HEK293 (cell line): ENCODE results near the gene STOML1.
A peak's percentile ranks its signal among the peaks of the same experiment; 100 is the strongest.
"Not testable (repeated sequence)": the region's sequence is repeated elsewhere in the genome, so short reads cannot be mapped to it uniquely, and the experiment has no call there.

Source experiments
- CTCF ChIA-PET: fragments of 350-600 bp; formaldehyde crosslinking; extraction: SDS; loops from one replicate; lab custom pipeline; 2021; ENCODE audit warnings: antibody characterized with exemption; lab: Yijun Ruan, JAX
- POLR2A ChIA-PET: fragments of 300-600 bp; formaldehyde crosslinking; extraction: SDS; loops from one replicate; lab custom pipeline; 2020; ENCODE audit warnings: antibody characterized with exemption, inconsistent platforms; lab: Yijun Ruan, JAX
- H3K27ac ChIP-seq: fragments of 200-500 bp; sonication (Bioruptor generic); 2 replicates; pipeline ENCODE4 v1.5.1; 2014; ENCODE audit warnings: low read depth, low read length, control low read depth, inconsistent platforms; ENCODE audit errors: extremely low read depth
- H3K36me3 ChIP-seq, 2 experiments: fragments of 200-500 bp in 1 of 2; sonication (Bioruptor generic) in 1 of 2; 1 replicate in 1 of 2; 2 replicates in 1 of 2; pipeline ENCODE4 v1.5.1; 2014 to 2017; ENCODE audit warnings: inconsistent platforms in 2 of 2, low read length in 2 of 2; ENCODE audit not compliant: control insufficient read depth in 2 of 2, insufficient read depth in 1 of 2
- H3K4me1 ChIP-seq: fragments of 200-500 bp; sonication (Bioruptor generic); 2 replicates; pipeline ENCODE4 v1.5.1; 2014; ENCODE audit warnings: mild to moderate bottlenecking, low read length, inconsistent platforms; ENCODE audit not compliant: control insufficient read depth, insufficient read depth
- H3K4me3 ChIP-seq: 2 replicates; pipeline ENCODE4 v1.5.1; 2011; ENCODE audit warnings: low read depth, mild to moderate bottlenecking, control low read depth, low read length, moderate library complexity
- H3K9me3 ChIP-seq: fragments of 200-500 bp; sonication (Bioruptor generic); 2 replicates; pipeline ENCODE4 v1.5.1; 2014; ENCODE audit warnings: low read depth, low read length, inconsistent platforms; ENCODE audit not compliant: control insufficient read depth, insufficient read depth
- KLF8 ChIP-seq: fragments of 450-650 bp; formaldehyde crosslinking; IDR thresholded peaks from 2 replicates; pipeline ENCODE4 v1.5.1; 2016; ENCODE audit warnings: missing biosample characterization, missing genetic modification characterization
- KLF9 ChIP-seq: fragments of 450-650 bp; formaldehyde crosslinking; IDR thresholded peaks from 2 replicates; pipeline ENCODE4 v1.5.1; 2016; ENCODE audit warnings: missing biosample characterization, missing genetic modification characterization, low read depth
- PRDM1 ChIP-seq: fragments of 450-650 bp; formaldehyde crosslinking; IDR thresholded peaks from 2 replicates; pipeline ENCODE4; 2016; ENCODE audit warnings: missing biosample characterization, missing genetic modification characterization
- PRDM10 ChIP-seq: fragments of 450-650 bp; formaldehyde crosslinking; IDR thresholded peaks from 2 replicates; pipeline ENCODE4 v1.5.1; 2016; ENCODE audit warnings: missing biosample characterization, missing genetic modification characterization
- WT1 ChIP-seq: fragments of 450-650 bp; formaldehyde crosslinking; IDR thresholded peaks from 2 replicates; pipeline ENCODE4 v1.5.1; 2016; ENCODE audit warnings: missing biosample characterization, missing genetic modification characterization
- ZBTB17 ChIP-seq: fragments of 450-650 bp; formaldehyde crosslinking; IDR thresholded peaks from 2 replicates; pipeline ENCODE4 v1.5.1; 2016; ENCODE audit warnings: missing biosample characterization, missing genetic modification characterization
- ZFP69B ChIP-seq: fragments of 450-650 bp; formaldehyde crosslinking; IDR thresholded peaks from 2 replicates; pipeline ENCODE4 v1.5.1; 2016; ENCODE audit warnings: missing biosample characterization, missing genetic modification characterization
- ZNF114 ChIP-seq: fragments of 450-650 bp; formaldehyde crosslinking; IDR thresholded peaks from 2 replicates; pipeline ENCODE4 v1.5.0; 2017; ENCODE audit warnings: missing biosample characterization, missing genetic modification characterization
- ZNF121 ChIP-seq: fragments of 450-650 bp; formaldehyde crosslinking; IDR thresholded peaks from 2 replicates; pipeline ENCODE4 v1.5.1; 2016; ENCODE audit warnings: missing biosample characterization, missing genetic modification characterization
- ZNF157 ChIP-seq: fragments of 450-650 bp; formaldehyde crosslinking; IDR thresholded peaks from 2 replicates; pipeline ENCODE4 v1.5.1; 2016; ENCODE audit warnings: missing biosample characterization, missing genetic modification characterization
- ZNF324 ChIP-seq: fragments of 450-650 bp; formaldehyde crosslinking; IDR thresholded peaks from 2 replicates; pipeline ENCODE4 v1.5.1; 2016; ENCODE audit warnings: missing biosample characterization, missing genetic modification characterization
- ZNF423 ChIP-seq: fragments of 450-650 bp; formaldehyde crosslinking; IDR thresholded peaks from 2 replicates; pipeline ENCODE4 v1.5.1; 2016; ENCODE audit warnings: missing biosample characterization, missing genetic modification characterization
- ZNF473 ChIP-seq: fragments of 450-650 bp; formaldehyde crosslinking; IDR thresholded peaks from 2 replicates; pipeline ENCODE4 v1.5.1; 2017; ENCODE audit warnings: missing biosample characterization, missing genetic modification characterization
- ZNF654 ChIP-seq: fragments of 450-650 bp; formaldehyde crosslinking; IDR thresholded peaks from 2 replicates; pipeline ENCODE4 v1.5.1; 2016; ENCODE audit warnings: low read depth, missing biosample characterization, missing genetic modification characterization
- ZNF658 ChIP-seq: fragments of 450-650 bp; formaldehyde crosslinking; IDR thresholded peaks from 2 replicates; pipeline ENCODE4; 2016; ENCODE audit warnings: missing biosample characterization, missing genetic modification characterization
- ZSCAN23 ChIP-seq: fragments of 450-650 bp; formaldehyde crosslinking; IDR thresholded peaks from 2 replicates; pipeline ENCODE4 v1.5.1; 2016; ENCODE audit warnings: missing biosample characterization, missing genetic modification characterization
- ZXDB ChIP-seq: fragments of 450-650 bp; formaldehyde crosslinking; IDR thresholded peaks from 2 replicates; pipeline ENCODE4 v1.5.1; 2016; ENCODE audit warnings: missing biosample characterization, missing genetic modification characterization
- TF ChIP-seq, protein P1 (sequence below): fragments of 450-650 bp; IDR thresholded peaks from 2 replicates; pipeline ENCODE4 v1.5.1; 2018; ENCODE audit warnings: missing biosample characterization, missing genetic modification characterization
- TF ChIP-seq, protein P2 (sequence below): fragments of 450-650 bp; formaldehyde crosslinking; IDR thresholded peaks from 2 replicates; pipeline ENCODE4 v1.5.1; 2016; ENCODE audit warnings: missing biosample characterization, missing genetic modification characterization, borderline replicate concordance

The STOML1 gene

GRCh38 chr15:73939138-73939537, 53.0 kb downstream of the STOML1 start:
- no peaks in the 10 kb centered on the region for H3K9me3 ChIP-seq
- peaks cover 3% of the 10 kb centered on the region; the same call in 1 of the 2 replicates for H3K4me1 ChIP-seq
- no peak overlapping the region for H3K27ac ChIP-seq
- TF ChIP-seq ZBTB17 (tag by site-specific recombination) (peak; percentile 62; the same call in 1 of the 2 replicates), ZNF654 (tag by site-specific recombination) (no peak)
- ChIA-PET POLR2A (interaction anchor here (1.2 kb wide), 1 partner anchor 12 kb away, joined by 4 read pairs; no protein-coding TSS in a partner anchor), CTCF (interaction anchor here (0.6 to 6.1 kb wide), 7 partner anchors 11 to 110 kb away, joined by 3 to 39 read pairs (median 4); no protein-coding TSS in a partner anchor)
- H3K4me3 ChIP-seq: no peak overlapping the region
- H3K36me3 ChIP-seq: no peaks in the 10 kb centered on the region

GRCh38 chr15:73938516-73938915, 53.6 kb downstream of the STOML1 start:
- ChIA-PET CTCF (interaction anchor here (0.9 to 6.1 kb wide), 3 partner anchors 10 to 31 kb away, joined by 3 to 39 read pairs (median 4); no protein-coding TSS in a partner anchor), POLR2A (interaction anchor here (1.2 kb wide), 1 partner anchor 11 kb away, joined by 4 read pairs; no protein-coding TSS in a partner anchor)
- peak; percentile 59; the same call in 1 of the 2 replicates for TF ChIP-seq ZNF121 (tag by site-specific recombination)
- H3K4me3 ChIP-seq, H3K4me1 ChIP-seq, H3K9me3 ChIP-seq, H3K27ac ChIP-seq, H3K36me3 ChIP-seq: not testable (repeated sequence)

DNA sequence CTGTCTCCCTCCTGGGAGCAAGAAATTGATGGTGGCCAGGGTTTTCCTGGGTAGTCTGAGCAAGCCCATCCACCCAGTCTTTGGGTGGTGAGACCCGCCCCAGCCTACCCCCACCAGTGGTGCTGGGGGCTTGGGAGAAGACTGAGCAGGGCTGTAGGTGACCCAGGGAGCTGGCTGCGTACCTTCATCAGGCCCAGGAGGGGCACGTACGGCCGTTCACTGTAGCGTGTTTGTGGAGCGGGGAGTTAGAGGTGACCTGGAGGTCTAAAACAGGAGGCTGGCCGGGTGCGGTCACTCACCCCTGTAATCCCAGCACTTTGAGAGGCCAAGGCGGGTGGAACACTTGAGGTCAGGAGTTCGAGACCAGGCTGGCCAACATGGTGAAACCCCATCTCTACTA, 54.4 kb downstream of the STOML1 start:
- Histone ChIP-seq H3K27ac (no peak overlapping the region), H3K4me1 (peaks cover 3% of the 10 kb centered on the region; the same call in 1 of the 2 replicates), H3K4me3 (no peak overlapping the region), H3K9me3 (no peaks in the 10 kb centered on the region), H3K36me3 (no peaks in the 10 kb centered on the region)
- CTCF ChIA-PET: interaction anchor here (0.9 to 6.1 kb wide), 2 partner anchors 10 to 27 kb away, joined by 3 to 39 read pairs; no protein-coding TSS in a partner anchor
- POLR2A ChIA-PET: interaction anchor here (2.2 kb wide), 1 partner anchor 12 kb away, joined by 5 read pairs; the partner anchor contains the start of gene LOXL1
- TF ChIP-seq ZNF658 (tag by site-specific recombination) (no peak), PRDM1 (tag by site-specific recombination) (no peak), KLF9 (tag by site-specific recombination) (no peak), KLF8 (tag by site-specific recombination) (no peak), ZXDB (no peak), ZFP69B (no peak), ZNF157 (no peak)
- TF ChIP-seq, protein P1, sequence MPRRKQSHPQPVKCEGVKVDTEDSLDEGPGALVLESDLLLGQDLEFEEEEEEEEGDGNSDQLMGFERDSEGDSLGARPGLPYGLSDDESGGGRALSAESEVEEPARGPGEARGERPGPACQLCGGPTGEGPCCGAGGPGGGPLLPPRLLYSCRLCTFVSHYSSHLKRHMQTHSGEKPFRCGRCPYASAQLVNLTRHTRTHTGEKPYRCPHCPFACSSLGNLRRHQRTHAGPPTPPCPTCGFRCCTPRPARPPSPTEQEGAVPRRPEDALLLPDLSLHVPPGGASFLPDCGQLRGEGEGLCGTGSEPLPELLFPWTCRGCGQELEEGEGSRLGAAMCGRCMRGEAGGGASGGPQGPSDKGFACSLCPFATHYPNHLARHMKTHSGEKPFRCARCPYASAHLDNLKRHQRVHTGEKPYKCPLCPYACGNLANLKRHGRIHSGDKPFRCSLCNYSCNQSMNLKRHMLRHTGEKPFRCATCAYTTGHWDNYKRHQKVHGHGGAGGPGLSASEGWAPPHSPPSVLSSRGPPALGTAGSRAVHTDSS (tag by site-specific recombination): no peak

- CTCF ChIA-PET: interaction anchor here (0.7 to 6.1 kb wide), 4 partner anchors 9 to 63 kb away, joined by 3 to 39 read pairs (median 6); no protein-coding TSS in a partner anchor
- Histone ChIP-seq H3K36me3 (no peaks in the 10 kb centered on the region), H3K4me3 (no peak overlapping the region), H3K27ac (no peak overlapping the region), H3K9me3 (no peaks in the 10 kb centered on the region), H3K4me1 (peaks cover 3% of the 10 kb centered on the region; the same call in 1 of the 2 replicates)
- POLR2A ChIA-PET: interaction anchor here (2.2 kb wide), 1 partner anchor 11 kb away, joined by 5 read pairs; the partner anchor contains the start of gene LOXL1
- TF ChIP-seq PRDM10 (no peak), ZNF423 (tag by site-specific recombination) (no peak), ZSCAN23 (tag by site-specific recombination) (no peak), ZNF654 (tag by site-specific recombination) (no peak), ZNF324 (tag by site-specific recombination) (no peak), ZNF157 (no peak), ZNF114 (no peak), WT1 (tag by site-specific recombination) (no peak), ZNF473 (tag by site-specific recombination) (no peak)
- TF ChIP-seq, protein P2, sequence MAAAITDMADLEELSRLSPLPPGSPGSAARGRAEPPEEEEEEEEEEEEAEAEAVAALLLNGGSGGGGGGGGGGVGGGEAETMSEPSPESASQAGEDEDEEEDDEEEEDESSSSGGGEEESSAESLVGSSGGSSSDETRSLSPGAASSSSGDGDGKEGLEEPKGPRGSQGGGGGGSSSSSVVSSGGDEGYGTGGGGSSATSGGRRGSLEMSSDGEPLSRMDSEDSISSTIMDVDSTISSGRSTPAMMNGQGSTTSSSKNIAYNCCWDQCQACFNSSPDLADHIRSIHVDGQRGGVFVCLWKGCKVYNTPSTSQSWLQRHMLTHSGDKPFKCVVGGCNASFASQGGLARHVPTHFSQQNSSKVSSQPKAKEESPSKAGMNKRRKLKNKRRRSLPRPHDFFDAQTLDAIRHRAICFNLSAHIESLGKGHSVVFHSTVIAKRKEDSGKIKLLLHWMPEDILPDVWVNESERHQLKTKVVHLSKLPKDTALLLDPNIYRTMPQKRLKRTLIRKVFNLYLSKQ (tag by site-specific recombination): no peak
Measured at GRCh38 chr15:73937296-73937695, 54.8 kb downstream of the STOML1 start.
